OCI-LY3 (cell line): ENCODE measurements around the gene SSU72.

Experiments used
- EZH2phosphoT487 ChIP-seq: fragments of 200-600 bp; shearing (Covaris generic); IDR thresholded peaks from 2 replicates; pipeline ENCODE4 v1.6.1; 2018; ENCODE audit warnings: antibody characterized with exemption, mixed run types, low read depth
- TF ChIP-seq, protein P1 (sequence below): fragments of 200-600, 300-600 bp; sonication (generic); IDR thresholded peaks from 2 replicates; pipeline ENCODE4 v1.5.1; 2014; ENCODE audit warnings: antibody characterized with exemption, low read length, low read depth

DNA sequence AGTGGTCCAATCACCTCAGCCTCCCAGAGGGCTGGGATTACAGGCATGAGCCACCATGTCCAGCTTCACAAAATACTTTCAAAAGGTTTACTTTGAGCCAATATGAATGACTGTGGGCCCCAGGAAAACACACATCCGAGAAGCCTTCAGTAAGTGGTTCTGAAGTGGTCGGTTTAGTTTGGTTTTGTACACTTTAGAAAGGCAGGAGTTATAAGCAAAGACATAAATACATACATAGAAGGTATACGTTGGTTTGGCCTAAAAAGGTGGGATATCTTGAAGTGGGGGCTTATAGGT, 37.4 kb upstream of the SSU72 start:
- TF ChIP-seq, protein P1, sequence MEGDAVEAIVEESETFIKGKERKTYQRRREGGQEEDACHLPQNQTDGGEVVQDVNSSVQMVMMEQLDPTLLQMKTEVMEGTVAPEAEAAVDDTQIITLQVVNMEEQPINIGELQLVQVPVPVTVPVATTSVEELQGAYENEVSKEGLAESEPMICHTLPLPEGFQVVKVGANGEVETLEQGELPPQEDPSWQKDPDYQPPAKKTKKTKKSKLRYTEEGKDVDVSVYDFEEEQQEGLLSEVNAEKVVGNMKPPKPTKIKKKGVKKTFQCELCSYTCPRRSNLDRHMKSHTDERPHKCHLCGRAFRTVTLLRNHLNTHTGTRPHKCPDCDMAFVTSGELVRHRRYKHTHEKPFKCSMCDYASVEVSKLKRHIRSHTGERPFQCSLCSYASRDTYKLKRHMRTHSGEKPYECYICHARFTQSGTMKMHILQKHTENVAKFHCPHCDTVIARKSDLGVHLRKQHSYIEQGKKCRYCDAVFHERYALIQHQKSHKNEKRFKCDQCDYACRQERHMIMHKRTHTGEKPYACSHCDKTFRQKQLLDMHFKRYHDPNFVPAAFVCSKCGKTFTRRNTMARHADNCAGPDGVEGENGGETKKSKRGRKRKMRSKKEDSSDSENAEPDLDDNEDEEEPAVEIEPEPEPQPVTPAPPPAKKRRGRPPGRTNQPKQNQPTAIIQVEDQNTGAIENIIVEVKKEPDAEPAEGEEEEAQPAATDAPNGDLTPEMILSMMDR, result no peak
- TF ChIP-seq EZH2phosphoT487, result no peak
